ENCODE measurements around the gene HDAC9.

The HDAC9 gene

DNA sequence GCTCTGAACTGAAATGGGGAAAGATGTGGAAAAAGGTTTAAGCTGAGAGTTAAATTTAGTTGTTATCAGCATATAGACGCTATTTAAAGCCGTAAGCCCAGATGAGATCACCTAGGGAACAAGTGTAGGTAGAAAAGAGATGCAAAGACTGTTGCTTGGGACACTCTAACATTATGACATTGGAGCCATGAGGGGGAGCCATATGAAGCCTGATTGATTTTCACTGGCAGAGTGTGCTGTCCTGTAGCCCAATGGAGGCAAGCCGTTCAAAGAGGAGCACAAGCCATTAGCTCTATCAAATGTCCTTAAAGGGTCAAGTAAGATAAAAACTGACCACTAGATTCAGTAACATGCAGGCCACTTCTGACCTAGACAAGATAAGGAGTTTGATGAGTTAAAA lies 398.6 kb downstream of the HDAC9 start:
- DNase-seq (ENCODE audit: low read depth in 2 of 2): no peak

DNA sequence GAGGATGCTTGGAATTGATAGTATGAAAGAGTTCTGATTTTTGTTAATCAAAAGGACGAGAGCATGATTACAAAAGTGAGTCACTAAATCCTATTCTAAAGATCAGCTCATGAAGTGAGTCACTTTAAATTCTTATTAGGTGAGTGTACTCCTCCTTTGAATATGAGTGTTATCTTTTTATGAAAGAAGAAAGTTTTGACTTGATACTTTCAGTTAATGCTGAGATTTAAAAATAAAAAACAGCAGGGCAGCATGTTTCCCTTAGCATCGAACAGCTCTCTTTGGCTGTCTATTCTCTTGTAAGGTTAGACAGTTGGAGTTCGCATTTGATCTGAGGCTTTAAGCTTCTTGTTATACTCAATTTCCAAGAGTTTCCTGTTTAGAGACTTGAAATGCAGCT lies 399.9 kb downstream of the HDAC9 start:
- DNase-seq (ENCODE audit: low read depth in 2 of 2): no peak

DNA sequence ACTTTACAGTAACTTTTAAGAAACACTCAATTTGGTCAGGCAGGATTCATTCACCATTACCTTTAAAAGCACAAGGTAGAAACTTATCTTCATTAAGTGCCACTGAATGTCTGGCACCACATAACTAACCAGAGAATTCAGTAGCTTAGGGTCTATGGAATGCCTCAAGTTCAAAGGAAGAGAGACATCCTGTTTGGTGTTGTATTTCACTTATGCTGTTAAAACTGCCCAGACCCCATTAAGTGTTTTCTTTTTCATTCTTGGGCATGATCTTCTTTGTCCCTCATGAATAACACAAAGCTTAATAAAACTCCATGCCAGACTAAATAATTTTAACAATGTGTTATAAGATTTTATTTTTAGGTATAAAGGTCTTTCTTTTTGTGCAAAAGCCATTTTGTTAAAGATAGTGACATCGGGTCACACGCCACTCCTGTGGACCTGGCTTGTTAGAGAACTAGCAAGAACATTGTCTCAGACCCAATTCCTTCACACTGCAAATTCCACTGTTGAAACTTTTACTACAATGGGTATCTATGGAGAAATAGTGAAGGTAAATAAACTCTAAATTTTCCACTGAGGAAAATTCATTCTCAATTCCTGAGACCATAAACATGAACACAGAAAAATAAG lies 400.9 kb downstream of the HDAC9 start:
- DNase-seq (ENCODE audit: low read depth in 2 of 2): no peak

DNA sequence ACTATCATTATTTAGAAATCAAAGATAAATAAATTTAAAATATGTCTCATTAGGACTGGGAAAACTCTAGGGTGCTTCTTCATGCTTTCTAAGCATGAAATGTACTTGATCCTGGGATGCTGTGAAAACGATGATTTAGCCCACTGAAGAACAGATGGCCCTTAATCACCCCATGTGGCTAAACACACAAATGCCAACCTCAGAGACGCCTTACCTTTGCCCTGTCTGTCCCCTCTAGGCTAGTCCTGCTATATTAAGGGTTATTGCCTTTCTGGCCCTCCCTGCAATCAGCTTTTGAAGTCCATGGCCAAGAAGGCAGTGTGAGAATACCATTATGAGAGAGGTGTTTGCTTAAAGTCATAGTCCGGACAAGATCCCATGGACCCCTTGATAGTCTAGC lies 404.7 kb downstream of the HDAC9 start:
- no peak for DNase-seq (ENCODE audit: low read depth in 2 of 2)

DNA sequence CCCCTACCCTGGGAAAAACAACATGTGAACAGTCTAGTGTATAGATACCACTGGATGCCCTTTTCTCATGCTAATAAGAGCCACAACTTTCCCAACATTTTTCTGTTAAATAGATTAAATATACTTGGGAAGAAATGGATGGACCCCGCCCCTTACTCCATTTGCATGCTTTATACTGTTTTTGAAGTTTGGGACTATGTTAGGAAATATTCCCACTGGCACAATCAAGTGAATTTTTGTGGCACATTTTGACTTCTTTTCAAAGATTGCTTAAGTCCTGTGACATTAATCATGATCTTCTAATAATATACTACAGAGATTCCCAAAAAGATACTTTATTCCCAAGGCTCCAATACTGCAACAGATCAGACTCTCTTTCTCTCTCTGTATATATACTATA lies 405.3 kb downstream of the HDAC9 start:
- no peak for DNase-seq (ENCODE audit: low read depth in 2 of 2)

DNA sequence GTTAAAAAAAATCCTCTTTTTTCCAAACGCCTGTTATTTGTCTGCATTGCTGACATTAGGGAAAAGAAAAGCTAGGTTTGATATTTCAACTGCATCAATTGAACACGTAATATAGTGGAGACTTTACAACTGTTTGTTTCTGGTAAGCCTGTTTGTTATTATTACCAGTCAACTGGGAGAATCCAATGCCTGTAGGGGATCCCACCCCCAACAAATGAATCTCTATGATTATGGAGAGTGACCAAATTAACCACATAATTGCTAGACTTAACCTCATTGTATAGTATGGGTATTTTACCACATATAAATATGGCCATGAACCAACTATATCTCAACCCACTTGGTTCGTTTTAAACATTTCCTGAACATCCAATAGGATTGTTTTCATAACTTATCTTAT lies 405.8 kb downstream of the HDAC9 start:
- no peak for DNase-seq (ENCODE audit: low read depth in 2 of 2)

DNA sequence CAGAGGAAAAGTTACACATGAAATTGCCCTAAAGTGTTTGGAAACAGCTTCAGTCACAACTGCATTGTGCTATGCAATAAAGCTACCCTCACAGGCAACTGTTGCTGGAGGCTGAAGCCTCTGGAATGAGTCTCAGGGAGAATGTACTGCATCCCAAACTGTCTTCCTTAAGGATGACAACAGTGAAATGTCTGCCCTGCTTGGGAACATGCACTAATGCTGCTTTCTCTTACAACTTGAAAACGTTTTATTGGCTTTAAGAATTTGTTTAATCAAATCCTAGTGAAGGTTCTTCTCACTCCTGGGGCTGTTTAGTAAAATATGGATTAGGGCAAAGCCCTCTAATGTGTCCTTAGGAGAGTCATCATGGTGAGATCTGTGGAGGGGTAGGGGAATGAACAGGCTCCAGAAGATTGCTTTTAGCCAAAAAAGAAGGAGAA lies 406.5 kb downstream of the HDAC9 start:
- no peak for DNase-seq (ENCODE audit: low read depth in 2 of 2)

DNA sequence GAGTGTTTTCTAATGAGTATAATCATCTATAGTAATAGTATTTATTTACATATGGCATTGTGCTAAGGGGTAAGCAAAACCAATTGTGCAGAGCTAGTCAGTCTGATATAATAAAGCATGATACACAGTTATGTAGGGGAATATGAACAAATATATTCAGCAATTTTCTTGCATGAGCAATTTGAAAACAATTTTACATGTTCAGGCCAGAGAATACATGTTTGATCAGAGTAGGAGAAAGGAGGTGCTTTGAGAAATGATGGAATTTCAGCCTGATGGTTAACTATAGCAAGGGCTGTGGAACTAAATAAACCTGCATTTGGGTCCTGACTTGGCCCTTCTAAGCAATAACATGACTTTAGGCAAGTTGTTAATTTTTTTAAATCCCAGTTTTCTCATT lies 407.3 kb downstream of the HDAC9 start:
- DNase-seq (ENCODE audit: low read depth in 2 of 2): no peak

DNA sequence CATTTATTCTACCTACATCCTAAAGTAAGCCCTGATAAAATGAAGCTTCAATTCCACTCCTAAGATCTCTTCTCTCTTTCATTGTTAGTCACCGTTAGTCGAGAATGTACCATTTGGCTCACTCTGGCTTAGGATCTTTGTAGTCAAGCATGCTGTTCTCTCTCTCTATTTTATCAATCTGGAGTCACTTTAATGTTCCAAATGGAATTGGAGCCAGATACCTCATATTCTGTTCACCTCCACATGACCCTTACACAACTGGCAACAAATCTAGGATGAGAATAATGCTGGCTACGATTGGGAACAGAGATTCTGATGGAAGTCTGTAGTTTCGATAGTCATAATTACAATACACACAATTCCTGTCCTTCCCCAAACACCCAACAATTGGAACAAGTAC lies 408.1 kb downstream of the HDAC9 start:
- DNase-seq (ENCODE audit: low read depth in 2 of 2): no peak

DNA sequence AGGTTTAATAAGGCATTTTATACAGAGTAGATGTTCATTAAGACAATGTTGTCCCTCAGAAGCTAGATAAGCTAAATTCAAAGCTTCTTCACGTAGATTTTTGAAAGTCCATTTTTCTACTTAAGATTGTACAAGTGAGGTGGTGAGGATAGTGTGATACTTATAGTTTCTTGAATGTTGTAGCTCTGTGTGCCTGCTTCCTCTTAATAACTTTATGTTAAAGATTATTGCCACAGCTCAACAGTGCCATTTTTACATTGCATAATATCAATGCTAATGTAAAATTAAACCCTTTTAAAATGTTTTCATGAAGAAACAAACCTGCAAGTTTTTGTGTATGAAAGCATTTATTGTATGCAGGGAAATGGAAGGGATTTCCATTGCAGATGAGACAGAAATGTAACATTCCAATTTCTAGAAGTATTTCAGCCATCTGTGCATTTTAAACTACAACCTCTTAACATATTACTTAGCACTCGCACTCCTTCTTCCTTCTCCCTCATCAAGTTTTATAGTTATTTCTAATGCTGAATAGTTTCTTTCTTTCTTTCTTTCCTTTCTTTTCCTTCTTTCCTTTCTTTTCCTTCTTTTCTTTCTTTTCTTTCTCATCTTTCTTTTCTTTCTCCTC lies 409.9 kb downstream of the HDAC9 start:
- DNase-seq (ENCODE audit: low read depth in 2 of 2): no peak

DNA sequence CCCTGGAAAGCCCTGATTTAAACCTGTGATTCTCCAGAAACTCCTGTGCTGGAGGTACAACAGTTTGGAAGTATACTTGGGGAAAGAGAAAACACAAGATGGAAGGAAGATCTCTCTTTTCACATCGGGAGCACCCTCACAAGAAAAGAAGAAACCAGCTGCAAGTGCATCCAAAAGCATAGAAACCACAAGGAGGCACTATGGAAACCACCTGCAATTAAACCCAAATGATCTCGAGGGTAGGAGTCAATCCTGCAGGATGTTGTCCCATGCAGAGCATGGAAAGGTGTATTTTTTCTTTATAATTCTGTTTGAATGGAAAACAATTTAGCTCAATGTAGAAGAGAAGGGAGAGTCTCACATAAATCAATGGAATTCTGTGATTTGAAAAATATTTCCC lies 411.4 kb downstream of the HDAC9 start:
- DNase-seq (ENCODE audit: low read depth in 2 of 2): no peak

DNA sequence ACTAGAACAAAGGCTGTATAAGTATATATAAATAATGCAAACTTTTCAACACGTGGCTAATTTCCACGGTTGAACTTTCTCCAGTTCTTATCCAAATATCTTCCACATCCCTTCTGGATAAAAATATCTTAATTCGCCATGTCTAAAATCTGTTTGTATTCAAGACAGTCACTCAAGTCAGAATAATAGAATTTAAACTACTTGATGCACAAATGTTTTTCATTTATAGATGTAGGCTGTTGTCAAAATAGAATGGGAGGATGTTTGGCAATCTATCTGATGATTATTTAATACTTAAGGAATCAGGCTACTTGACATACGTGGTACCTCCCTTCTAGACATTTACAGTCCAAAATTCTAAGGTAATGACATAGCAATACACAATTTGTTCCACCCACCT lies 417.6 kb downstream of the HDAC9 start:
- no peak for DNase-seq (ENCODE audit: low read depth in 2 of 2)

DNA sequence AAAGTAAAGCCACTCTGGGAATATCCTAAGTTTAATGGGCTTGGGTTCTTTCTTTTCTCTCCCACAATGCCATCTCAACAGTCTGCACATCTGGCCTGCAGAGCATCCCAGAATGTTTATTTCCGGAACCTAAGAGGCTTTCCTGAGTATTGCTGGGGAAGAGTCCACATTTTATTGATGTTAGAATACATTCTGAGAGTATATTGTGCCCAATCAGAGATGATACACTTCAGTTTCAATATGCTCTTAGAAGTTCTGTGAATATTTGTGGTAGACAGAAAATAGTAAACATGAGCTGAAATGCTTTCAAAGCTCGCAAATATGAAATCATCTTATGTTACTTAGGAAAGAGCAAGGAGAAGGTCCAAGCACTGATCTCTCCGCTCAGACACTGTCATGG lies 421.3 kb downstream of the HDAC9 start:
- no peak for DNase-seq (ENCODE audit: low read depth in 2 of 2)

DNA sequence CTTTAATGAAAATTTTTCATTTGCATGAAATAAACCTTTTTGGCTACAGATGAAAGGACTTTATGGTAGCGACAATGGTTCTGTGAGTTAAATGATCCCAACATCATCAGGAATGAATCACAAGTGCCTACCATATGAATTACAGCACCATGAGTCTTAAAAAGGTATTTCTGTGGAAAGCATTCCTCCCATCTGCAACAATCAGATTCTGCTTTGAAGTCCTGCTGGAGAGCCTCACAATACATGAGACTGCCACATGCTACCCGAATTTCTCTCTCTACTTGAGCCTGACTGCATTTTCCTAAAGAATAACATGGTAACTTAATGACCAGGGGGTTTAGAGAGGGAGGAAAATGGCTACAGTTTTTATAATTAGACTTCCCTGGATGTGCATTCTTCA lies 431.6 kb downstream of the HDAC9 start:
- no peak for DNase-seq (ENCODE audit: low read depth in 2 of 2)

DNA sequence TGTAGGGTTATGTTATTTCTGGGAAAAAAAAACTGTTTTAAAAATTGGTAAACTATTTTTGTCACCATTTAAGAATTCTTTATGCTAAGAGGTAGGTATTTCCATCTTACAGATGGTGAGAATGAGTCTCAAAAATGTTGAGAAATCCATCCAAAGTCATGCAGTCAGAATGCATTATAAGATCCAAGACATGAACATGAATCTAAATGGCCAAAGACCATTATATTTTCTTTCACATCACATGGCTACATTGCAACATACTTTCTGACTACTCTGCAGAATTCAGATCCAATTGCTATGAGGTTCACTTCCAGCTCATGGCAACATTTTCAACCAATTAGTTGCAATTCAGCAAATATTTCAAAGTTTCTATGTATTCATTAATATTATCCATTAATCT lies 440.7 kb downstream of the HDAC9 start:
- DNase-seq (ENCODE audit: low read depth in 2 of 2): no peak

DNA sequence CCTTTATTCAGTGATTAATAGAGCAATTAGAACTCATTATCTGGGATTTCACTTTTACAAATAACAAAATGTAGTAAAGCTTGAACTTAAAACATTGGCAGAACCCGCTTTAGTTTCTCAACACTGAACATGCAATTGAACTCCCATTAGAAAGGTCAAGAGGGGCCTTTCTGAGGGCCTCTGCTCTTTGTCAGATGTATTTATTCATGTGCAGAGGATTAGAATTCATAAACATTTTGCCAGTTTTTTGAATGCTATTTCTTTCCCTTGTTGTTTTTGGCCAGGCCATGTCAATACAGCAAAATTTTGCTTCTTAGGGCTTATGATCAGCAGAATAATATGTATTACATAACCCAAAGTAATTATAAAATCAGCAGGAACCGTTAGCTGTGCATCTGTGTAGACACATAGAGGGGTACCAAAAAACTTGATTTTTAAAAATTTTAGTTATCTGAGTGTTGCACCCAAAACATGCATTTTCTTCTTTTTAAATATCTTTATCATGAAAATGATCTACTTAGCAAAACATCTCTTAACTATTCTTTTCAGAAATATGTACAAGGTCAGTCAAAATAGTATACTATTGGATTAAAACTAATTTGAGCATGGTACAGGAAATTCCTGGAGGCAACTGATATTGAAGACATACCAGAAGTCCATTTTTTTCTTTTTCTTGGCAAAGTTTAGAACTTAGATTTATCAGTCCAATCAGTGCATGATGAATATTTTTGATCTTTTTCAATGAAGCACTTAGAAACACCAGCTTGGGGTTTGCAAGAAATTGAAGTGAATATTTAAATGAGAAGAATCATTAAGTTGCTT lies 444.4 kb downstream of the HDAC9 start:
- no peak for DNase-seq (ENCODE audit: low read depth in 2 of 2)

DNA sequence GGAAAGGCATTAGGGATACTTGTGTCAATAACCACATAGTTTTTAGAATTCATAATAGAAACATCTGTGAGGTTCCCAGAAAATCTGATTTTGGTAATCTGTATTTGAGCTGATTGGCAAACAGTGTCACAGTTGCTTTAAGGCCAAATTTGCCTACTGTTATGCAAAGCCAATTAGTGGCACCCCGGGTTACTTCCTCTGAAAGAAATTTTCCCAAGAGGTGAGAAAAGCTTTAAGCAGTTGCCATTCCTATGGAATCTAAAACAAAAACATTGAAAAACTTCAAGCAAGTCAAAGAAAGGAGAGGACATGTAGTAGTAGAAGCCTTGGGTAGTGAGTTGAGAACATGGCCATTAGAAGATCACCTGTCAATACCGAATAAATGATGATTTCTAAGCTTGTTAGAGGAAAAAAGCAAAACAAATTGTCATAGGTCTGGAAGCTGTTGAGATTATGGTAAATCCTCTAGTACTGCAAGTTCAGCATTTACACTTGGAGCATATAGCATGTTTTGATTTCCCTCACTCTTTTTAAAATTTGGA lies 445.1 kb downstream of the HDAC9 start:
- no peak for DNase-seq (ENCODE audit: low read depth in 2 of 2)

DNA sequence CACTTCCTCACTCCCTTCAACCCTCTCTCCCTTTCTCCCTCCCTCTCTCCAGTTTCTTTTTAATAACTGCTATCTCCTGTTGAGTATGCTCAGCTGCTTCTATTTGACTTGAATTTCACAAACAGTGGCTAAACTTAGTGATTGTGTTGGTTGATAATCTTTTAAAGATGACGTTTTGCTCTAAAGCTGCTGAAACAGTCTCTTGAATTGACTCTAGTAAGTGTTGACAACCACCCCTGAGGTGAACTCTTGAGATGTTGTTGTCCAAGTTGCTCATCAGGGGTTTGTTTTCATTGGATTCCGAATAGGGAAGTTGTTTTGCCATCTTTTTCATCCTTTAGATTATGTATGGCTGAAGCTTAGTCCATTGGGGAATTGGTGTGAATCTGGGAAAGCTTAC lies 445.7 kb downstream of the HDAC9 start:
- DNase-seq (ENCODE audit: low read depth in 2 of 2): no peak

DNA sequence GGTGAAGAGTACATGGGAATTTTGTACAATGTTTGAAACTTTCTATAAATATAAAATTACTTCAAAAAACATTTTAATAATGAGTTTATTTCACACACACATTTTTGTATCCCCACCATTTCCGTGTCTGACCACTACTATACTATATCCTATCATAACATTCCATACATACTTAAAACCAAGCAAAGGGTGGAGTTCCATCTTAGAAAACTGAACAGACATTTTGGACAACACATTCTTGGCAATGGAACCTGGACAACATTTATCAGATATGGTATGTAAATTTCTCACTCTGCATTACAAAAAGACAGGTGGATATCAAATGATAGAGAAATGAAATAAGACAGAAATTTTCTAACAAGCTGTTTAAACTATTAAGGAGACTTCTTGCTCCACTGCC lies 453.0 kb downstream of the HDAC9 start:
- no peak for DNase-seq (ENCODE audit: low read depth in 2 of 2)

DNA sequence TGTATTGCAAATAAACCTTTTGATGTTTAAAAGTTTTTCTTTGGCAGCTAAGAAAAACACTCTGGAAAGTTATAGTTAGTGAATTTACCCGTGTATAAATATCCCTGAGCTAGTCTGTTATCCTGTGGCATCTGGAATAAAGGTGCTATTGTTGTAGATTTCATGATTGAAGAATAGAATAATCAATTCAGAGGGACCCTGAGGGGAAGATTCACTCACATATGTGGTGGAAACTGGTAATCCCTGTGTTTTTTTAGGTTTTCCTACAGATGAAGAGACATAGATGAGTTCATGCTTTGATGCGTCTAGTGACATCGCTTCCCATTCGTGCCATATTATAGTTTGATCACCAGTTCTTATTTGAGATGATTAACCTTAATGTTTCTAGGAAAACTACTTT lies 457.3 kb downstream of the HDAC9 start:
- no peak for DNase-seq (ENCODE audit: low read depth in 2 of 2)

DNA sequence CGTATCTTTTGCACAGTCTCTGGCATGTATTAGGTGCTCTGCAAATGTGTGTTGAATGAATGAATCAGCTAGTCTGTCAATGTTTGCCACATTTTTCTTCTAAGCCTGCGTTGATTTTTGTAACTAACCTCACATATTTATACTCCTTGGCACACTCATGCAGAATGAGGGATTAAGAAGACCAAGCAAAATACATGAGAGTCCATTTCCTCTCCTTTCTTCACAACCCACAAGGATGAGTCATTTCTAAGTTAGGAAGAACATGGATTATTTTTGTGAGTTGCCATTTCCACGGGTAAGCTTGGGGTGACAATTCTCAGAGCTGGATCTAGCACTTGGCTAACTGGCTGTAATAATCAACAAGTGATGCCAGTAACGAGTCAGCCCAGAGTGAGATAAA lies 463.1 kb downstream of the HDAC9 start:
- no peak for DNase-seq (ENCODE audit: low read depth in 2 of 2)

DNA sequence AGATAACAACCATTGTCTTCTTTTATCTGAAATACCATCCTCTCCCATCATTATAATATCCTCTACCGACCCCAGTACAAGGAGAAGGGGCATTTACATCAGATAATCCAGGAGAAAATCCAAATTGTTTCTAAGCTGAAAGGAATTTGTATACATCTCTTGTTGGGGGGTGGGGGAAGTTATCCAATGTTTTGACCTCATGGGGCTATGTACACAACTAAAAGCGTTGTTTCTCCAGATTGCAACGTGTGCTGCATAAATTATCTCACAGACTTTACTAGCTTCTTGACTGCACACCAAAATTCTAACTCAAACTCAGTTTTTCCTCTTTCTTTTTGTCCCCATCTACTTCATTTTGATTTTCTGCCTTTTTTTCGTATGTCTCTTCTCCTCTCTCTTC lies 465.2 kb downstream of the HDAC9 start:
- DNase-seq (ENCODE audit: low read depth in 2 of 2): no peak

DNA sequence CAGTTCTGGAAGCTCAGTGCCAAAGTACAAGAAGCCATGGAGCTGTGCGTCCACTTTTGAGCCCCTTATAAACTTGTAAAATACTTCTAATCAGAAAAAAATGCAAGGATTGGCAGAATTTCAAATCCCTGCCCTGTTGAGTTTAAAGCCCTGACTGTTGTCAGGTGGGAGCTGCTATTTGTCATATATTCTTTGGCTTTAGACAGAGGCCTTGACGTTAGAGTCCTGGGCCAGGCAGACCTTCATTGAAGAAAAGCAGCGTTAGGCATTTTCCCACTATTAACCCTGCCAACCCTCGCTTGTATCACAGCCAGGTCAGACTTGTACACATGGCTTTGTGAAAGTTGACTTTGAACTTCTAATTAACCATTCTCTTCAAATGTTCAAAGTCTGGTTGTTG lies 466.5 kb downstream of the HDAC9 start:
- DNase-seq (ENCODE audit: low read depth in 2 of 2): no peak

Data from activated CD8-positive, alpha-beta memory T cell treated with anti-CD3 and anti-CD28 coated beads for 4 hours (primary cell).